PC-3 (cell line): ENCODE data around the gene SOX5. TPM values are rescaled to one million over a fixed set of nuclear protein-coding genes. Genes with fewer than 3 reads are reported as not detected.

Source experiments
- ATAC-seq: fragments of 200-7000 bp; cut with Tn5 transposase; 2 replicates; pipeline ENCODE4 v1.9.1; 2020; ENCODE audit warnings: mild to moderate bottlenecking, moderate library complexity
- BruUV-seq: library from RNA; stranded (reverse); fragments of 400-500 nt; replicated peaks from 2 replicates; lab custom pipeline; 2021; lab: Mats Ljungman, UMichigan
- CTCF ChIA-PET: fragments of 300-600 bp; sonication (Branson Sonifier 250); formaldehyde crosslinking; loops from one replicate; lab custom pipeline; 2022; ENCODE audit warnings: antibody characterized with exemption; lab: Charles Lee
- POLR2A ChIA-PET: fragments of 300-600 bp; sonication (Branson Sonifier 250); formaldehyde crosslinking; loops from one replicate; lab custom pipeline; 2022; ENCODE audit warnings: antibody characterized with exemption; ENCODE audit not compliant: unreplicated experiment; lab: Charles Lee
- DNase-seq: peaks from one replicate; pipeline ENCODE4 v3.0.0-alpha.2; 2015
- H2AFZ ChIP-seq: fragments of 300-600 bp; sonication (generic); 2 replicates; pipeline ENCODE4 v1.6.0; 2016; ENCODE audit warnings: antibody characterized with exemption, low read length
- H3F3A ChIP-seq: fragments of 300-600 bp; sonication (generic); one replicate; pipeline ENCODE4 v1.6.0; 2017; ENCODE audit warnings: antibody characterized with exemption, low read length, control low read depth, mild to moderate bottlenecking; ENCODE audit not compliant: unreplicated experiment
- H3K27ac ChIP-seq: fragments of 300-600 bp; sonication (generic); 2 replicates; pipeline ENCODE4 v1.5.1; 2016; ENCODE audit warnings: mild to moderate bottlenecking, low read length
- H3K27me3 ChIP-seq: fragments of 300-600 bp; sonication (generic); 2 replicates; pipeline ENCODE4 v1.6.1; 2016; ENCODE audit warnings: low read length, mixed read lengths
- H3K36me3 ChIP-seq: fragments of 300-600 bp; sonication (generic); 2 replicates; pipeline ENCODE4 v1.6.1; 2016; ENCODE audit warnings: low read depth, mixed run types, low read length, mixed read lengths
- H3K4me1 ChIP-seq: fragments of 300-600 bp; sonication (generic); 2 replicates; pipeline ENCODE4 v1.5.1; 2016; ENCODE audit warnings: low read length; ENCODE audit not compliant: insufficient read depth
- H3K4me2 ChIP-seq: fragments of 300-600 bp; sonication (generic); 2 replicates; pipeline ENCODE4 v1.6.0; 2016; ENCODE audit warnings: low read length
- H3K4me3 ChIP-seq: fragments of 300-600 bp; sonication (generic); 2 replicates; pipeline ENCODE4 v1.5.1; 2016; ENCODE audit warnings: mild to moderate bottlenecking, low read length, mixed read lengths
- H3K79me2 ChIP-seq: fragments of 300-600 bp; sonication (generic); 2 replicates; pipeline ENCODE4 v1.6.1; 2017; ENCODE audit warnings: low read length, mixed read lengths
- H3K9ac ChIP-seq: fragments of 300-600 bp; sonication (generic); 2 replicates; pipeline ENCODE4 v1.6.0; 2016; ENCODE audit warnings: mild to moderate bottlenecking, low read length
- H3K9me2 ChIP-seq: fragments of 300-600 bp; sonication (generic); replicated peaks from 2 replicates; pipeline ENCODE4 v1.6.1; 2016; ENCODE audit warnings: mixed run types, low read length, mixed read lengths
- H3K9me3 ChIP-seq: fragments of 300-600 bp; sonication (generic); 2 replicates; pipeline ENCODE4 v1.6.1; 2016; ENCODE audit warnings: low read length, mixed read lengths
- H4K20me1 ChIP-seq: fragments of 300-600 bp; sonication (generic); 2 replicates; pipeline ENCODE4 v1.6.1; 2016; ENCODE audit warnings: low read length, mixed read lengths
- CTCF ChIP-seq: fragments of 300-600 bp; sonication (generic); conservative IDR thresholded peaks from 2 replicates; pipeline ENCODE4 v1.5.1; 2017; ENCODE audit warnings: antibody characterized with exemption, low read depth, mild to moderate bottlenecking, low read length
- EZH2 ChIP-seq: fragments of 300-600 bp; sonication (generic); IDR thresholded peaks from one replicate; pipeline ENCODE4 v1.6.1; 2017; ENCODE audit warnings: antibody characterized with exemption, mild to moderate bottlenecking, low read length; ENCODE audit not compliant: unreplicated experiment
- EZH2phosphoT487 ChIP-seq: fragments of 300-600 bp; sonication (generic); IDR thresholded peaks from 2 replicates; pipeline ENCODE4 v1.6.1; 2018; ENCODE audit warnings: mild to moderate bottlenecking, antibody characterized with exemption, low read length, borderline replicate concordance
- intact Hi-C: fragments of 100-400 bp; cut with micrococcal nuclease; formaldehyde crosslinking; loops from 2 replicates; pipeline ENCODE4 v1.9.0; 2023
- total RNA-seq: library from RNA; depleted of rRNA; stranded (reverse); fragments of >200 nt; gene quantifications from 2 replicates; pipeline ENCODE4 v1.2.3, GENCODE V29; 2014

Gene SOX5
- total RNA-seq, 1 experiment from 2014 or later, result not detected

- intact Hi-C loops, result no loop called here
- Histone ChIP-seq H3K79me2 (no peaks in the 10 kb centered on the region), H4K20me1 (no peaks in the 10 kb centered on the region), H2AFZ (no peak overlapping the region), H3K4me3 (no peak overlapping the region), H3K9me2 (no peaks in the 10 kb centered on the region), H3K27ac (no peak overlapping the region), H3F3A (no peaks in the 10 kb centered on the region), H3K9ac (no peak overlapping the region), H3K4me1 (no peaks in the 10 kb centered on the region), H3K9me3 (no peaks in the 10 kb centered on the region), H3K4me2 (no peak overlapping the region), H3K27me3 (peaks cover 11% of the 10 kb centered on the region), H3K36me3 (no peaks in the 10 kb centered on the region)
- no peak for DNase-seq
- no TSS peak for BruUV-seq
- no peak for ATAC-seq
- no peak for TF ChIP-seq CTCF
- CTCF ChIA-PET, result no interaction called here
- POLR2A ChIA-PET, result no interaction called here
Measured at GRCh38 chr12:23810329-23810902, 139.1 kb downstream of the SOX5 start.

- H3K27ac ChIP-seq, result no peak overlapping the region
- CTCF ChIA-PET, result no interaction called here
- H3K9ac ChIP-seq, result no peak overlapping the region
- H3K36me3 ChIP-seq, result no peaks in the 10 kb centered on the region
- POLR2A ChIA-PET, result no interaction called here
- H3F3A ChIP-seq, result no peaks in the 10 kb centered on the region
- ATAC-seq (no peak), DNase-seq (no peak)
- no peaks in the 10 kb centered on the region for H4K20me1 ChIP-seq
- H3K9me3 ChIP-seq, result no peaks in the 10 kb centered on the region
- no peaks in the 10 kb centered on the region for H3K79me2 ChIP-seq
- H3K4me2 ChIP-seq, result no peak overlapping the region
- no peak overlapping the region for H2AFZ ChIP-seq
- H3K9me2 ChIP-seq, result no peaks in the 10 kb centered on the region
- BruUV-seq, result no TSS peak
- TF ChIP-seq CTCF, result no peak
- TF ChIP-seq EZH2phosphoT487, result no peak
- no peak for TF ChIP-seq EZH2
- intact Hi-C loops, result no loop called here
- H3K27me3 ChIP-seq, result peaks cover 12% of the 10 kb centered on the region
- no peaks in the 10 kb centered on the region for H3K4me1 ChIP-seq
- no peak overlapping the region for H3K4me3 ChIP-seq
Measured at GRCh38 chr12:23803540-23803939, 145.9 kb downstream of the SOX5 start.

GRCh38 chr12:23795494-23795893, 154.0 kb downstream of the SOX5 start:
- Histone ChIP-seq H3K9me2 (no peaks in the 10 kb centered on the region), H3K4me2 (no peak overlapping the region), H3K9ac (no peak overlapping the region), H3F3A (no peaks in the 10 kb centered on the region), H3K27ac (no peak overlapping the region), H3K79me2 (no peaks in the 10 kb centered on the region), H2AFZ (no peak overlapping the region), H3K4me1 (no peaks in the 10 kb centered on the region), H3K36me3 (no peaks in the 10 kb centered on the region), H3K27me3 (no peaks in the 10 kb centered on the region), H3K4me3 (no peak overlapping the region), H3K9me3 (no peaks in the 10 kb centered on the region), H4K20me1 (no peaks in the 10 kb centered on the region)
- TF ChIP-seq EZH2phosphoT487 (no peak), EZH2 (no peak), CTCF (no peak)
- intact Hi-C loops, result no loop called here
- ChIA-PET CTCF (no interaction called here), POLR2A (no interaction called here)
- no peak for DNase-seq
- ATAC-seq, result no peak
- no TSS peak for BruUV-seq
